Suprapubic skin (tissue), 4 donors: Measurements from ENCODE around the gene RAPH1. TPM values are rescaled to one million over a fixed set of nuclear protein-coding genes. Genes with fewer than 3 reads are reported as not detected.

ENCODE experiments used
- DNase-seq, 2 donors: peaks; one replicate each; pipeline ENCODE4 v3.0.0-alpha.2; 2019; ENCODE audit warnings: low spot score in 2 of 2
- H3K27ac ChIP-seq: fragments of 200-600 bp; sonication (generic); one replicate; pipeline ENCODE4 v1.5.1; 2019
- H3K27me3 ChIP-seq: fragments of 200-600 bp; sonication (generic); one replicate; pipeline ENCODE4 v1.5.1; 2019
- H3K36me3 ChIP-seq: fragments of 200-600 bp; sonication (generic); one replicate; pipeline ENCODE4 v1.5.1; 2019
- H3K4me1 ChIP-seq: fragments of 200-600 bp; sonication (generic); one replicate; pipeline ENCODE4 v1.5.1; 2019
- H3K4me3 ChIP-seq: fragments of 200-600 bp; sonication (generic); one replicate; pipeline ENCODE4 v1.5.1; 2019; ENCODE audit warnings: mild to moderate bottlenecking
- H3K9me3 ChIP-seq: fragments of 200-600 bp; sonication (generic); one replicate; pipeline ENCODE4 v1.5.1; 2019
- EP300 ChIP-seq: sonication (generic); formaldehyde crosslinking; IDR thresholded peaks from one replicate; pipeline ENCODE4 v1.6.1; 2017; ENCODE audit warnings: antibody characterized with exemption
- POLR2A ChIP-seq, 2 donors: fragments of 450-650 bp; IDR thresholded peaks; one replicate each; pipeline ENCODE4 v1.6.1; 2017; ENCODE audit warnings: antibody characterized with exemption in 2 of 2, mild to moderate bottlenecking in 2 of 2, moderate library complexity in 2 of 2
- POLR2AphosphoS5 ChIP-seq, 3 donors: sonication (generic); formaldehyde crosslinking; IDR thresholded peaks; one replicate each; pipeline ENCODE4 v1.6.1; 2017; ENCODE audit warnings: antibody characterized with exemption in 3 of 3
- WGBS: methylation state at CpG from one replicate; pipeline ENCODE4 v1.1.5; 2018; 5-methylcytosine and 5-hydroxymethylcytosine counted together
- total RNA-seq, 4 donors: library from RNA; depleted of rRNA; stranded (reverse); fragments of >200 nt; gene quantifications; one replicate each; pipeline ENCODE4 v1.1.0, GENCODE V29; 2016
- TF ChIP-seq, protein P1 (sequence below), 2 donors: fragments of 200-600 bp in 1 of 2; fragments of 450-650 bp in 1 of 2; sonication (generic) in 1 of 2; IDR thresholded peaks; one replicate each; pipeline ENCODE4 v1.5.1; 2016 to 2019; ENCODE audit warnings: antibody characterized with exemption in 2 of 2, mild to moderate bottlenecking in 1 of 2, moderate library complexity in 1 of 2

The RAPH1 gene
- total RNA-seq, 4 donors from 2014 or later = 38.3 to 58.2 (median 49.3) TPM

DNA sequence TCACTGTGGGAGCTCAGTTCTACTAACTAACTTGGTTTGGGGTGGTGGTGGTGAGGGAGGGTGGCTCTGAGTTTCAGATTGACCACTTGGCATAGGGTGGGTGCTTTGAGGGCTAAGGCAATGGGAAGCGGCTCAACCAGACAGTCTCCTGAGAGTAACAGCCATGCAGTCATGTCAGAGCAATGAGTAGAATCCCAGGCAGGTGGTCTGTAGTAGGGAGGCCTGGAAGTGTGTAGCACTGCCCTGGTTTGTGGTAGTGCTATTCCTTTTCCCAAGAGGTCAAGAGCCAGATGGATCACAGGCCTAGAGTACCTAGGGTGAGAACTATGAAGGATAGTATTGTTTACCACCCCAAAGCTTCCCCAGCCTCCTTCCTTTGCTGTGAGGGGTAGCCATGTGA lies 18.7 kb upstream of the RAPH1 start:
- no peaks in the 10 kb centered on the region for H3K9me3 ChIP-seq
- no peak for DNase-seq
- no peak overlapping the region for H3K4me3 ChIP-seq
- TF ChIP-seq POLR2AphosphoS5 (IDR thresholded peaks at IDR 0.05) = no peak
- TF ChIP-seq EP300 = no peak
- TF ChIP-seq, protein P1, sequence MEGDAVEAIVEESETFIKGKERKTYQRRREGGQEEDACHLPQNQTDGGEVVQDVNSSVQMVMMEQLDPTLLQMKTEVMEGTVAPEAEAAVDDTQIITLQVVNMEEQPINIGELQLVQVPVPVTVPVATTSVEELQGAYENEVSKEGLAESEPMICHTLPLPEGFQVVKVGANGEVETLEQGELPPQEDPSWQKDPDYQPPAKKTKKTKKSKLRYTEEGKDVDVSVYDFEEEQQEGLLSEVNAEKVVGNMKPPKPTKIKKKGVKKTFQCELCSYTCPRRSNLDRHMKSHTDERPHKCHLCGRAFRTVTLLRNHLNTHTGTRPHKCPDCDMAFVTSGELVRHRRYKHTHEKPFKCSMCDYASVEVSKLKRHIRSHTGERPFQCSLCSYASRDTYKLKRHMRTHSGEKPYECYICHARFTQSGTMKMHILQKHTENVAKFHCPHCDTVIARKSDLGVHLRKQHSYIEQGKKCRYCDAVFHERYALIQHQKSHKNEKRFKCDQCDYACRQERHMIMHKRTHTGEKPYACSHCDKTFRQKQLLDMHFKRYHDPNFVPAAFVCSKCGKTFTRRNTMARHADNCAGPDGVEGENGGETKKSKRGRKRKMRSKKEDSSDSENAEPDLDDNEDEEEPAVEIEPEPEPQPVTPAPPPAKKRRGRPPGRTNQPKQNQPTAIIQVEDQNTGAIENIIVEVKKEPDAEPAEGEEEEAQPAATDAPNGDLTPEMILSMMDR (IDR thresholded peaks at IDR 0.05) = no peak
- no peak for TF ChIP-seq POLR2A (IDR thresholded peaks at IDR 0.05)
- H3K4me1 ChIP-seq = peaks cover 5% of the 10 kb centered on the region
- no peaks in the 10 kb centered on the region for H3K27me3 ChIP-seq
- WGBS = 100% methylated on average over 1 of the region's 1 CpG
- H3K36me3 ChIP-seq = no peaks in the 10 kb centered on the region
- no peak overlapping the region for H3K27ac ChIP-seq

DNA sequence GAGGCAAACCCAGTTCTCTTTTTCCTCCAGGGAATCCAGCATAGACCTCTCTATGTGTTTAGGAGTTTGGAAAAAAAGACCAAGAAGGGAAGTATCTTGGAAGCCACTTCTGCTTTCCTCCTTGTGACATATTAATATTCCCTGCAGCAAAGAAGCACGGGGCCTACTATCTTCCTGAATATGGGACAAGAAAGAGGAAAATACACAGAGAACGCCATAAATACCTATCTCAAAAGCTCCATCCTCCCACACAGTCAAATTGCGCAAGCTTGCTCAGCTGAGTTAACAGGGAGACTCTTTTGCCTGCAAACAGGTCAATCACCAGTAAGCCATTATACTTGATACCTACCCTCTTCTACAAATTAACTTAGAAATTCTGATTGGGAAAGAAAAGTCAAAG lies 16.7 kb upstream of the RAPH1 start:
- H3K9me3 ChIP-seq = no peaks in the 10 kb centered on the region
- no peak overlapping the region for H3K4me3 ChIP-seq
- H3K27ac ChIP-seq = no peak overlapping the region
- no peaks in the 10 kb centered on the region for H3K27me3 ChIP-seq
- 61% methylated on average over 3 of the region's 3 CpGs for WGBS
- TF ChIP-seq, protein P1 (IDR thresholded peaks at IDR 0.05) = no peak
- TF ChIP-seq POLR2A (IDR thresholded peaks at IDR 0.05) = no peak
- TF ChIP-seq EP300 = no peak
- no peak for TF ChIP-seq POLR2AphosphoS5 (IDR thresholded peaks at IDR 0.05)
- DNase-seq = no peak
- no peaks in the 10 kb centered on the region for H3K36me3 ChIP-seq
- H3K4me1 ChIP-seq = peaks cover 5% of the 10 kb centered on the region

DNA sequence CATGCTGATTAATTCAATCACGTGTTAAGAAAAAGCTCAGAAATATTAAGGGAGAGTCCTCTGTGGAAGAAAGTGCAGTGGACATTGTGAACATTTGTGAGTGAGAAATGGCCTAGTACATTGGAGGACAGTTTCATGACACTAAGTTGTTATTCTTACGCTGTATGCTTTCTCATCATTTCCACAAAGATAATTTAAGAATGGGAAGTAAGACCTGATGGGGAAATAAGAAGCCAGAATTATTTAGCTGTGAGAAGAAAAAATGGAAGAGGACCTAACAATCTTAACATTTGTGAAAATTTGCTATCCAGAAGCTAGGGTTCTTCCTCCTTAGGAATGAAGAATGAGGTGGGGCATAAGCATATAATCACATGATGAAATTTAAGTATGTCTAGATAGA lies 15.2 kb upstream of the RAPH1 start:
- Histone ChIP-seq H3K27ac (no peak overlapping the region), H3K36me3 (no peaks in the 10 kb centered on the region), H3K9me3 (no peaks in the 10 kb centered on the region), H3K4me3 (no peak overlapping the region), H3K27me3 (no peaks in the 10 kb centered on the region), H3K4me1 (peaks cover 5% of the 10 kb centered on the region)
- DNase-seq = no peak
- 91% methylated on average over 2 of the region's 2 CpGs for WGBS
- TF ChIP-seq POLR2A (IDR thresholded peaks at IDR 0.05) (no peak), POLR2AphosphoS5 (IDR thresholded peaks at IDR 0.05) (no peak), EP300 (no peak)
- TF ChIP-seq, protein P1 (IDR thresholded peaks at IDR 0.05) = no peak

DNA sequence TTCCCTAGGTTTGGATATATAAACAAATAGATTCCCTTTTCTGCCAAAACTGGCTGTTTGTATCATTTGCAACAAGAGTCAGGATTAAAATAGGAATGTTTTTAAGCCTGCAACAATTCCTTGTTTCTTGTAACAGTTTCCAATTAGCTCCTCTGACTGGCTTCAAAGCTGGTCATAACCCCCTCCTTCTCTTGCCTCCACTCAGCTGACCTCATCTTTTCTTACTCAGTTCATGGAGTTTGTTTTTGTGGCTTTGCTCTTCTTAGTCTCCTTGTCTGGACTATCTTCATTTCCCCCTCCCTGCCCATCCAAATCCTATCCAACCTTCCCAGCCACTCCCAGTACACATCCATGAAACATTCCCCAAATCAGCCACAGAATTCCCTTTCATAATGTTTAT lies 14.3 kb upstream of the RAPH1 start:
- peaks cover 5% of the 10 kb centered on the region for H3K4me1 ChIP-seq
- H3K9me3 ChIP-seq = no peaks in the 10 kb centered on the region
- no peaks in the 10 kb centered on the region for H3K36me3 ChIP-seq
- H3K27me3 ChIP-seq = no peaks in the 10 kb centered on the region
- H3K4me3 ChIP-seq = no peak overlapping the region
- TF ChIP-seq, protein P1 (IDR thresholded peaks at IDR 0.05) = no peak
- TF ChIP-seq POLR2AphosphoS5 (IDR thresholded peaks at IDR 0.05) (no peak), POLR2A (IDR thresholded peaks at IDR 0.05) (no peak), EP300 (no peak)
- no peak for DNase-seq
- no peak overlapping the region for H3K27ac ChIP-seq

DNA sequence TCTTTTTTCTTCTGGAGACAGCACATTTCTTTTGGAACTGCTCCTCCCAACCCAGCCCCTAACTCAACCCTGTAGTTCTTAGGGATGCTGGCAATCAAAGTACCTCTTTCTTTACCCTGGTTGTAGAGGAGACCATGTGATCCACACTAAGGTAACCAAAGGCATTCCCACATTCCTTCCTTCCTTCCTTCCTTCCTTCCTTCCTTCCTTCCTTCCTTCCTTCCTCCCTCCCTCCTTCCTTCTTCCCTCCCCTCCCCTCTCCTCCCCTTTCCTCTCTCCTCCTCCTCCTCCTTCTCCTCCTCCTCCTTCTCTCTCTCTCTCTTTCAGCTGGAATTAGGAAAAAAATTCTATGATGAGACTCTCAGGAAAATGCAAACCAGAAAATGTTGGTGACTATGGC lies 13.8 kb upstream of the RAPH1 start:
- Histone ChIP-seq H3K4me3 (no peak overlapping the region), H3K9me3 (no peaks in the 10 kb centered on the region), H3K27ac (no peak overlapping the region), H3K27me3 (no peaks in the 10 kb centered on the region), H3K4me1 (peaks cover 5% of the 10 kb centered on the region), H3K36me3 (no peaks in the 10 kb centered on the region)
- TF ChIP-seq EP300 (no peak), POLR2A (IDR thresholded peaks at IDR 0.05) (no peak), POLR2AphosphoS5 (IDR thresholded peaks at IDR 0.05) (no peak)
- TF ChIP-seq, protein P1 (IDR thresholded peaks at IDR 0.05) = no peak
- DNase-seq = no peak
